Activated naive CD4-positive, alpha-beta T cell treated with anti-CD3 and anti-CD28 coated beads for 36 hours (primary cell): ENCODE data around the gene HAND2. TPM values are rescaled to one million over a fixed set of nuclear protein-coding genes. Genes with fewer than 3 reads are reported as not detected.

ENCODE experiments used
- CTCF ChIA-PET: fragments of 350-600 bp; sonication (Branson Sonifier 250); formaldehyde crosslinking; loops from one replicate; lab custom pipeline; 2021; ENCODE audit warnings: antibody characterized with exemption; lab: Charles Lee
- DNase-seq: peaks from one replicate; pipeline ENCODE4 v3.0.0-alpha.2; 2020
- H3K27ac Mint-ChIP-seq: one replicate; pipeline ENCODE4 v1.8.0; 2021; ENCODE audit warnings: mild to moderate bottlenecking, mixed read lengths
- H3K27me3 Mint-ChIP-seq: one replicate; pipeline ENCODE4 v1.8.0; 2021; ENCODE audit warnings: low read depth, mixed read lengths
- H3K36me3 Mint-ChIP-seq: one replicate; pipeline ENCODE4 v1.8.0; 2021; ENCODE audit warnings: low read depth, mixed read lengths
- H3K4me1 Mint-ChIP-seq: one replicate; pipeline ENCODE4 v1.8.0; 2021; ENCODE audit warnings: low read depth, mixed read lengths
- H3K4me3 Mint-ChIP-seq: one replicate; pipeline ENCODE4 v1.8.0; 2021; ENCODE audit warnings: mild to moderate bottlenecking, moderate library complexity, mixed read lengths
- H3K9me3 Mint-ChIP-seq: one replicate; pipeline ENCODE4 v1.8.0; 2021; ENCODE audit warnings: mixed read lengths
- intact Hi-C: fragments of 100-400 bp; cut with micrococcal nuclease; formaldehyde crosslinking; loops from one replicate; pipeline ENCODE4 v1.15.1; 2023
- total RNA-seq, 2 experiments: library from RNA; stranded (reverse); gene quantifications; one replicate each; pipeline ENCODE4 v1.2.3, GENCODE V29; 2021

The HAND2 gene
- total RNA-seq, result not detected

GRCh38 chr4:173529477-173530325 lies at the start of gene HAND2:
Gene HAND2, minus strand, starts transcription at chr4:173530229. Its CDS starts 940 bp downstream, at chr4:173529289.
- peaks cover 82% of the 10 kb centered on the region for H3K27me3 Mint-ChIP-seq
- no peak for DNase-seq
- intact Hi-C loops, result loop anchor here (5.0 kb wide), 1 partner anchor 688 kb away; no protein-coding TSS in a partner anchor
- no peak within 1 kb of the TSS for H3K27ac Mint-ChIP-seq
- H3K36me3 Mint-ChIP-seq, result peaks cover 7% of the 10 kb centered on the region
- peaks cover 5% of the 10 kb centered on the region for H3K9me3 Mint-ChIP-seq
- H3K4me1 Mint-ChIP-seq, result peaks cover 18% of the 10 kb centered on the region
- H3K4me3 Mint-ChIP-seq, result peak within 1 kb of the TSS; percentile 67
- CTCF ChIA-PET, result interaction anchor here (0.6 kb wide), 1 partner anchor 105 kb away, joined by 3 read pairs; no protein-coding TSS in a partner anchor

GRCh38 chr4:173578956-173579355 lies 48.9 kb upstream of the HAND2 start:
- no peak for DNase-seq
- Mint-ChIP-seq H3K27ac (no peak overlapping the region), H3K4me1 (no peaks in the 10 kb centered on the region), H3K4me3 (no peak overlapping the region), H3K27me3 (peaks cover 7% of the 10 kb centered on the region), H3K36me3 (no peaks in the 10 kb centered on the region), H3K9me3 (no peaks in the 10 kb centered on the region)
- CTCF ChIA-PET, result no interaction called here
- intact Hi-C loops, result no loop called here

GRCh38 chr4:173577963-173578362 lies 47.9 kb upstream of the HAND2 start:
- intact Hi-C loops, result no loop called here
- H3K4me1 Mint-ChIP-seq, result no peaks in the 10 kb centered on the region
- H3K27me3 Mint-ChIP-seq, result peaks cover 7% of the 10 kb centered on the region
- CTCF ChIA-PET, result no interaction called here
- no peaks in the 10 kb centered on the region for H3K9me3 Mint-ChIP-seq
- H3K4me3 Mint-ChIP-seq, result no peak overlapping the region
- H3K27ac Mint-ChIP-seq, result no peak overlapping the region
- no peaks in the 10 kb centered on the region for H3K36me3 Mint-ChIP-seq
- no peak for DNase-seq

GRCh38 chr4:173575482-173576152 lies 45.6 kb upstream of the HAND2 start:
- Mint-ChIP-seq H3K4me3 (no peak overlapping the region), H3K4me1 (no peaks in the 10 kb centered on the region), H3K9me3 (no peaks in the 10 kb centered on the region), H3K27ac (no peak overlapping the region), H3K36me3 (no peaks in the 10 kb centered on the region), H3K27me3 (peaks cover 7% of the 10 kb centered on the region)
- intact Hi-C loops, result no loop called here
- no peak for DNase-seq
- CTCF ChIA-PET, result no interaction called here

GRCh38 chr4:173573725-173574124 lies 43.7 kb upstream of the HAND2 start:
- no peak overlapping the region for H3K27ac Mint-ChIP-seq
- no peak overlapping the region for H3K4me3 Mint-ChIP-seq
- CTCF ChIA-PET, result no interaction called here
- H3K27me3 Mint-ChIP-seq, result peaks cover 9% of the 10 kb centered on the region
- H3K4me1 Mint-ChIP-seq, result no peaks in the 10 kb centered on the region
- no peak for DNase-seq
- intact Hi-C loops, result no loop called here
- H3K36me3 Mint-ChIP-seq, result no peaks in the 10 kb centered on the region
- H3K9me3 Mint-ChIP-seq, result no peaks in the 10 kb centered on the region

- Mint-ChIP-seq H3K36me3 (no peaks in the 10 kb centered on the region), H3K4me1 (no peaks in the 10 kb centered on the region)
Measured at GRCh38 chr4:173573286-173573685, 43.3 kb upstream of the HAND2 start.

GRCh38 chr4:173572493-173573129 lies 42.6 kb upstream of the HAND2 start:
- Mint-ChIP-seq H3K27ac (no peak overlapping the region), H3K9me3 (no peaks in the 10 kb centered on the region), H3K36me3 (no peaks in the 10 kb centered on the region), H3K27me3 (peaks cover 5% of the 10 kb centered on the region), H3K4me3 (no peak overlapping the region), H3K4me1 (no peaks in the 10 kb centered on the region)
- DNase-seq, result no peak
- intact Hi-C loops, result no loop called here
- CTCF ChIA-PET, result no interaction called here

More at GRCh38 chr4:173573286-173573685, 43.3 kb upstream of the HAND2 start:
- Mint-ChIP-seq H3K9me3 (no peaks in the 10 kb centered on the region), H3K4me3 (no peak overlapping the region), H3K27ac (no peak overlapping the region), H3K27me3 (peaks cover 9% of the 10 kb centered on the region)
- CTCF ChIA-PET, result no interaction called here
- intact Hi-C loops, result no loop called here
- DNase-seq, result no peak

GRCh38 chr4:173571620-173572019 lies 41.6 kb upstream of the HAND2 start:
- Mint-ChIP-seq H3K4me1 (no peaks in the 10 kb centered on the region), H3K27me3 (peaks cover 7% of the 10 kb centered on the region), H3K27ac (no peak overlapping the region), H3K36me3 (no peaks in the 10 kb centered on the region), H3K9me3 (no peaks in the 10 kb centered on the region), H3K4me3 (no peak overlapping the region)
- CTCF ChIA-PET, result no interaction called here
- intact Hi-C loops, result no loop called here
- no peak for DNase-seq

GRCh38 chr4:173565281-173565680 lies 35.3 kb upstream of the HAND2 start:
- H3K27ac Mint-ChIP-seq, result no peak overlapping the region
- H3K9me3 Mint-ChIP-seq, result no peaks in the 10 kb centered on the region
- H3K27me3 Mint-ChIP-seq, result peaks cover 9% of the 10 kb centered on the region
- no peaks in the 10 kb centered on the region for H3K36me3 Mint-ChIP-seq
- H3K4me3 Mint-ChIP-seq, result no peak overlapping the region
- no peak for DNase-seq
- H3K4me1 Mint-ChIP-seq, result no peaks in the 10 kb centered on the region
- intact Hi-C loops, result no loop called here
- CTCF ChIA-PET, result no interaction called here

- no peaks in the 10 kb centered on the region for H3K9me3 Mint-ChIP-seq
- no peak overlapping the region for H3K27ac Mint-ChIP-seq
- CTCF ChIA-PET, result no interaction called here
- peaks cover 9% of the 10 kb centered on the region for H3K27me3 Mint-ChIP-seq
- intact Hi-C loops, result no loop called here
- H3K4me3 Mint-ChIP-seq, result no peak overlapping the region
- no peaks in the 10 kb centered on the region for H3K36me3 Mint-ChIP-seq
- DNase-seq, result no peak
- H3K4me1 Mint-ChIP-seq, result no peaks in the 10 kb centered on the region
Measured at GRCh38 chr4:173564461-173564860, 34.4 kb upstream of the HAND2 start.

GRCh38 chr4:173560896-173561295 lies 30.9 kb upstream of the HAND2 start:
- Mint-ChIP-seq H3K36me3 (no peaks in the 10 kb centered on the region), H3K4me1 (no peaks in the 10 kb centered on the region), H3K27ac (no peak overlapping the region), H3K4me3 (no peak overlapping the region), H3K9me3 (no peaks in the 10 kb centered on the region), H3K27me3 (peaks cover 9% of the 10 kb centered on the region)
- intact Hi-C loops, result no loop called here
- CTCF ChIA-PET, result interaction anchor here (1.1 kb wide), 1 partner anchor 54 kb away, joined by 3 read pairs; no protein-coding TSS in a partner anchor
- no peak for DNase-seq

GRCh38 chr4:173556398-173557131 lies 26.5 kb upstream of the HAND2 start:
- H3K4me3 Mint-ChIP-seq, result no peak overlapping the region
- no peaks in the 10 kb centered on the region for H3K36me3 Mint-ChIP-seq
- DNase-seq, result no peak
- H3K9me3 Mint-ChIP-seq, result no peaks in the 10 kb centered on the region
- no peak overlapping the region for H3K27ac Mint-ChIP-seq
- CTCF ChIA-PET, result no interaction called here
- H3K27me3 Mint-ChIP-seq, result peaks cover 14% of the 10 kb centered on the region
- intact Hi-C loops, result no loop called here
- no peaks in the 10 kb centered on the region for H3K4me1 Mint-ChIP-seq
